Measurements from ENCODE around the gene DNAJC24.

DNA sequence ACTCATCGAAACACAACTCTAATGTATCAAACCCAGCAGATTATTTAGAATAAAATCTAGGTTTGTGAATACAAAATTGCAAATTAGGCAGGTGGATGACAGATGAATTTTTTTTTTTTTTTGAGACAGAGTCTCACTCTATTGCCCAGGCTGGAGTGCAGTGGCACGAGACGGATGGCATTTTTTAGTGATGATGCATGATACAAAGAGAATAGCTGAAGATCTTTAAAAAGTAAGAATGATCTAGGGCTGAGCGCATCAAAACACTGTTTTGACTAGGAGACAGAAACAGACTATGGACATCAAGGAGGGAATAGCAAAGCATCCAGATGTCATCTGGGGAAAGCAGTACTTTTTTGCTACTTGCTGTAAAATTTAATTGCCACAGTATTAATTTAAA, 76.0 kb downstream of the DNAJC24 start:
- TF ChIP-seq, protein P1, sequence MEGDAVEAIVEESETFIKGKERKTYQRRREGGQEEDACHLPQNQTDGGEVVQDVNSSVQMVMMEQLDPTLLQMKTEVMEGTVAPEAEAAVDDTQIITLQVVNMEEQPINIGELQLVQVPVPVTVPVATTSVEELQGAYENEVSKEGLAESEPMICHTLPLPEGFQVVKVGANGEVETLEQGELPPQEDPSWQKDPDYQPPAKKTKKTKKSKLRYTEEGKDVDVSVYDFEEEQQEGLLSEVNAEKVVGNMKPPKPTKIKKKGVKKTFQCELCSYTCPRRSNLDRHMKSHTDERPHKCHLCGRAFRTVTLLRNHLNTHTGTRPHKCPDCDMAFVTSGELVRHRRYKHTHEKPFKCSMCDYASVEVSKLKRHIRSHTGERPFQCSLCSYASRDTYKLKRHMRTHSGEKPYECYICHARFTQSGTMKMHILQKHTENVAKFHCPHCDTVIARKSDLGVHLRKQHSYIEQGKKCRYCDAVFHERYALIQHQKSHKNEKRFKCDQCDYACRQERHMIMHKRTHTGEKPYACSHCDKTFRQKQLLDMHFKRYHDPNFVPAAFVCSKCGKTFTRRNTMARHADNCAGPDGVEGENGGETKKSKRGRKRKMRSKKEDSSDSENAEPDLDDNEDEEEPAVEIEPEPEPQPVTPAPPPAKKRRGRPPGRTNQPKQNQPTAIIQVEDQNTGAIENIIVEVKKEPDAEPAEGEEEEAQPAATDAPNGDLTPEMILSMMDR (IDR thresholded peaks at IDR 0.05; ENCODE audit: borderline replicate concordance, extremely low read depth, low read length, poor library complexity, severe bottlenecking) = no peak
- TF ChIP-seq EZH2 (IDR thresholded peaks at IDR 0.05; ENCODE audit: borderline replicate concordance, low read depth, low read length, severe bottlenecking) = no peak
